Endothelial cell of umbilical vein (primary cell): ENCODE measurements around the gene RAD50.

Experiments used
- CTCF ChIP-seq, 2 donors: IDR thresholded peaks; 1 replicate in 1 of 2; 2 replicates in 1 of 2; pipeline ENCODE4 v1.5.1; 2011; ENCODE audit warnings: low read length in 2 of 2, mild to moderate bottlenecking in 2 of 2, moderate library complexity in 2 of 2, control low read depth in 1 of 2, inconsistent platforms in 1 of 2, low read depth in 1 of 2; ENCODE audit not compliant: insufficient read depth in 1 of 2; ENCODE audit errors: extremely low read depth in 1 of 2
- EZH2 ChIP-seq: IDR thresholded peaks from 2 replicates; pipeline ENCODE4 v1.6.1; 2012; ENCODE audit warnings: borderline replicate concordance, low read depth, mild to moderate bottlenecking, moderate library complexity, low read length, inconsistent platforms; ENCODE audit not compliant: severe bottlenecking
- GATA2 ChIP-seq: IDR thresholded peaks from 2 replicates; pipeline ENCODE4 v1.7.0; 2011; ENCODE audit warnings: low read depth, mild to moderate bottlenecking, moderate library complexity, mixed read lengths, low read length; ENCODE audit not compliant: insufficient read length, insufficient read depth
- JUN ChIP-seq: IDR thresholded peaks from 2 replicates; pipeline ENCODE4 v1.6.1; 2011; ENCODE audit warnings: borderline replicate concordance, low read depth; ENCODE audit not compliant: insufficient read length, insufficient read depth
- MAX ChIP-seq: IDR thresholded peaks from 2 replicates; pipeline ENCODE4 v1.6.1; 2011; ENCODE audit not compliant: insufficient read depth, insufficient read length
- POLR2A ChIP-seq: IDR thresholded peaks from 2 replicates; pipeline ENCODE4 v1.6.1; 2012; ENCODE audit warnings: low read depth, mild to moderate bottlenecking, control low read depth, low read length
- POLR2AphosphoS5 ChIP-seq: IDR thresholded peaks from 2 replicates; pipeline ENCODE4 v1.6.1; 2012; ENCODE audit warnings: low read depth, mild to moderate bottlenecking, control low read depth, low read length, moderate library complexity; ENCODE audit not compliant: insufficient read depth

DNA sequence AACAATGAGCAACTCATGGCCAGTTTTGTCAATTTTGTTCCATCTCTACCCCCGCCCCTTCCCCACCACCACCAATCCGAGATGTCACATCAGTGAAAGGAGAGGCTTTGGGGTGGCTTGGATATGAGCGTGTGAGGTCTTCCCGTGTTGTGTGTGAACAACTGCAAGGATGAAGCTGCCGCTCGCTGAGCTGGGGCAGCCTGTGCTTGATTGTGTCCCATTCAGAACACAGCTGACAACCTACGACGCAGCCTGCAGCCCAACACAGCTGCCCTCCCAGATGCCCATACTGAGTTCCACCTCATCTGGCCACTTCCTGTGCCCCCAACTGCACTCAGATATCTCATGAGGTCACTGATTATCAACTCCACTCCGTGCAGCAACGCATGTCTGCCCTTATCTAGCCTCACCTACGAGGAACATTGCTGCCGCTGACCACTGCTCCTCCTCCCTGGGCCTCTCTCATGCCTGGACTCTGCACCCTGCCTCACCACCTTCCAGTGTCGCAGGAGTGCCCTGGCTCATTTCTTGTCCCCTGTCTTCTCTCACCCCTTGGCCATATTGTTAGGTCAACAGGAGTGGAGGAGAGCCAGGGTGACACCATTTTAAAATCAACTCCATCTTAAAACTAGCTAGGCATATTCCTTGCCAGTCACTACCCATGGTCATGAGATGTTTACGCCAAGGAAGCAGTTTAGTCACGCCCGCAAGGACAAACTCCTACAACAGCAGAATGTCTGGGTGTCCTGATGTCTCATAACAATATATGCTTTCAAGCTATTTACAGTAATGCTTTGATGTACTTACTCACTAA lies 109.7 kb downstream of the RAD50 start:
- no peak for TF ChIP-seq CTCF (IDR thresholded peaks at IDR 0.05; ENCODE audit: extremely low read depth in 1 of 2, insufficient read depth in 1 of 2, low read depth in 1 of 2, low read length in 2 of 2)
- TF ChIP-seq POLR2A: no peak
- no peak for TF ChIP-seq MAX
- no peak for TF ChIP-seq POLR2AphosphoS5
- no peak for TF ChIP-seq JUN
- no peak for TF ChIP-seq EZH2
- TF ChIP-seq GATA2: no peak
